Measurements from ENCODE around the gene TSSK2.

TSSK2 gene

GRCh38 chr22:19172213-19173046 lies 41.3 kb downstream of the TSSK2 start:
- no peak for DNase-seq

GRCh38 chr22:19173047-19174035 lies 42.2 kb downstream of the TSSK2 start:
- no peak for DNase-seq

GRCh38 chr22:19174106-19175025 lies 43.3 kb downstream of the TSSK2 start:
- DNase-seq = no peak

GRCh38 chr22:19175026-19175601 lies 44.0 kb downstream of the TSSK2 start:
- no peak for DNase-seq

GRCh38 chr22:19175602-19176174 lies 44.6 kb downstream of the TSSK2 start:
- no peak for DNase-seq

- no peak for DNase-seq
Measured at GRCh38 chr22:19176175-19176643, 45.1 kb downstream of the TSSK2 start.

GRCh38 chr22:19176732-19177131 lies 45.6 kb downstream of the TSSK2 start:
- DNase-seq = no peak

- no peak for DNase-seq
Measured at GRCh38 chr22:19177164-19178064, 46.3 kb downstream of the TSSK2 start.

GRCh38 chr22:19178065-19178656 lies 47.1 kb downstream of the TSSK2 start:
- peak in 1 of 2 experiments; percentile 39 for DNase-seq

- peak; percentile 76 to 80 for DNase-seq
Measured at GRCh38 chr22:19178657-19179496, 47.8 kb downstream of the TSSK2 start, which contains the start of gene SLC25A1. Gene SLC25A1 (minus strand): TSS chr22:19178736. CDS start chr22:19178673, 63 bp downstream.

- peak; percentile 72 to 77 for DNase-seq
Measured at GRCh38 chr22:19179497-19180048, 48.5 kb downstream of the TSSK2 start.

- no peak for DNase-seq
Measured at GRCh38 chr22:19180234-19180633, 49.1 kb downstream of the TSSK2 start.

- no peak for DNase-seq
Measured at GRCh38 chr22:19180740-19181410, 49.8 kb downstream of the TSSK2 start.

GRCh38 chr22:19181786-19182471 lies 50.8 kb downstream of the TSSK2 start:
- DNase-seq = no peak

Data from SHP77 (cell line).